ENCODE measurements around the gene PIK3CB. TPM values are rescaled to one million over a fixed set of nuclear protein-coding genes. Genes with fewer than 3 reads are reported as not detected.

The PIK3CB gene
- 11.6 and 12.0 TPM in 2 replicates for total RNA-seq

GRCh38 chr3:138834596-138835396 is at the start of gene PIK3CB:
PIK3CB (minus strand) TSS chr3:138834928; CDS start chr3:138759343, 75,585 bp downstream.

GRCh38 chr3:138608322-138609135 is 226.2 kb downstream of the PIK3CB start, which contains the start of gene FAIM:
FAIM (plus strand) TSS chr3:138608771; CDS start chr3:138619727, 10,956 bp downstream.

Other genes with a start within 250 kb of the PIK3CB start
- 7.9 and 9.5 TPM in 2 replicates for gene CEP70, start 240.7 kb downstream of the PIK3CB start, total RNA-seq
- 4.1 and 4.9 TPM in 2 replicates for gene FAIM, start 226.2 kb downstream of the PIK3CB start, total RNA-seq
- gene FOXL2, start 112.2 kb upstream of the PIK3CB start, total RNA-seq = 0.13 and 0.16 TPM in 2 replicates
- 0.13 TPM in 1 of 2 replicates, not detected in the other for gene FOXL2NB, start 112.3 kb upstream of the PIK3CB start, total RNA-seq
- not detected in 2 replicates for gene PRR23A, start 171.3 kb upstream of the PIK3CB start, total RNA-seq
- not detected in 2 replicates for gene PRR23B, start 186.0 kb upstream of the PIK3CB start, total RNA-seq
- gene PRR23C, start 210.0 kb upstream of the PIK3CB start, total RNA-seq = not detected in 2 replicates

Measured in mesangial cell (primary cell).